Fibroblast of skin of right quadriceps (primary cell): ENCODE data around the gene HMGXB4.

Experiments used
- DNase-seq: peaks from one replicate; pipeline ENCODE4 v3.0.0-alpha.2; 2013

HMGXB4 gene

DNA sequence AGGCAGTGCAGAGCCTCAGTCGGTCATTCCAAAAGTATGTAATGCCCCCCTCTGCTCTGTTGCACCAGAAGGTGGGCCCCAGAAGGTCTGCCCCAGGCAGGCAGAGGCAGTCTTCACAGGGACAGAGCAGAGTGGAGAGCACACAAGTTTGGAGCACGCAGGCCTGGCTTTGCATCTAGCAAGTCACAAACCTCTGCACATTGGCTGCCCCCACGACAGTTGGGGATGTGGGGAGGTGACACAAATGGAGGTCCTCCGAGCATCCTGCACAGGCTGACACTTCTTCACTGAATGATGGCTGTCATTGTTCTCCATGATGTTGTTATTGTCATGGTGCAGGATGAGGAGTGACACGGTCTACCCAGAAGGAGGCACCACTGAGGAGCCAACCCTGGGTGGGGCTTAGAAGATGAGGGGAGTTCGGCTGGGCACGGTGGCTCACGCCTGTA, 54.3 kb downstream of the HMGXB4 start:
- DNase-seq = no peak

DNA sequence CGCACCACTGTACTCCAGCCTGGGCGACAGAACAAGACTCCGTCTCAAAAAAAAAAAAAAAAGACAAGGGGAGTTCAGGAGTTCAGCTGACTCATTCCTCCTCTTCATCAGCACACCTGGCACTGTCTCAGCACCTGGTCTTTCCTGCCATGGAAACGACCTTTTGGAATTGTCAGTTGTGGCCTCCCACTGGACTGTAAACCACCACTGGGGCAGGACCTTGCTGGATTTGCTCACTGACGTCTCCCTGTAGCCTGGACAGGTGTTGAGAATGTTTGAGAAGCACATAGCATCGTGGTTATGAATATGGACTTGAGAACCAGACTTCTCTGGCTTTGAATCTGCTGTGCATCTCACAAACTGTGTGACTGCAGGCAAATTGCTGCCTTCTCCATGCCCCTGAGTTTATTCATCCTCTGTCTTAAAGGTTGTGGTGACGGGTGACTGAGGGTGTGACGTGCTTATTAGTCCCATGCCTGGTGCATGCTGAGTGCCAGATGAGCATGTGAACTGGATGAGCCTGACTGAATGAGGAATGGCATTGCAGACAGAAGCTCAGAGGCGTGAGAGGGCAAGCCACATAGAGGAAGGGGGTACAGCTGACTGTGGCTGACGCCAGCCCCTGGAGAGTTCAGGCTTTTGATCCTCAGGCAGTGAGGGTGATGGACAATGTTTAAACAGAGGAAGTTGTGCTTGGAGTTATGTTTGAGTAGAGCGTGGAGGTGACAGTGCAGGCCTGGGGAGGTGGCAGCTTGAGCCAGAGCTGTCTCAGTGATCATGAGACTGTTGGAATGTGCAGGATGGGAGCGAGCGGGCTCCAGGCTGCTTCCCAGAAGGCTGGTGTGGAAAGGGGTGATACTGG, 55.1 kb downstream of the HMGXB4 start:
- peak; percentile 65 for DNase-seq

DNA sequence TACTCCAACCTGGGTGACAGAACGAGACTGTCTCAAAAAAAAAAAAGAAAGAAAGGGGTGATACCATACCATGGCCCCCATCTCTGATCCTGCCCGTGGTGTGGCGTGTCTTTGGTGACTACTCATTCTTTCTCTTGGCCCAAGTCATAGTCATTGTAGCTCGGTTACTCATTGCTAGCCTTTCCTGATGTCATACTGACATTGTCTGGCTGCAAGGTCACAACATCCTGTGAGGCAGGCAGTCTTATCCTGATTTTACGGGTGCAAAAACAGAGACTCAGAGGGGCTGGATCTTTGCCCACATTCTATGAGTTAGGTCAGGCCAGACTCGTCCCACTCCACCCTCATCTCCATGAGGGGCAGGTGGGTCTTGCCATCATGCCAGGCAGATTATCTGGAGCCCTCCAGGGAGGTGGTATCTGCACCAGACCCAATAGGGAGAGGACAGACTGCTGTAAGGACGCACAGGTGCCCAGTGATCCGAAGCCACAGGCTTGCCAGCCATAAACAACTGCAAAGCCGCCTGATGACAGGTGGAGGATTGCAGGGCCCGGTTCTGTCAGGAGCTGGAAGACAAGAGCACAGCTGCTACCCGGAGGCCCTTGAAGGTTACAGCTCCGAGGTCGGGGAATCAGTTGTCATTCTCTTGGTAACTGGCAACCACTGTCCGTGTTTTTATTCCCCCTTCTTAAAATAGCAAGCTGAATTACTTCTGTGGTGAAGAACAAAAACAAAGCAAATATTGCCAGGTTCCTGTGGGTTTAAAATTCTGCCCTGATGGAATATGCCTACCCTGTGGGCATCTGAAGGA, 56.2 kb downstream of the HMGXB4 start:
- peak; percentile 83 for DNase-seq

DNA sequence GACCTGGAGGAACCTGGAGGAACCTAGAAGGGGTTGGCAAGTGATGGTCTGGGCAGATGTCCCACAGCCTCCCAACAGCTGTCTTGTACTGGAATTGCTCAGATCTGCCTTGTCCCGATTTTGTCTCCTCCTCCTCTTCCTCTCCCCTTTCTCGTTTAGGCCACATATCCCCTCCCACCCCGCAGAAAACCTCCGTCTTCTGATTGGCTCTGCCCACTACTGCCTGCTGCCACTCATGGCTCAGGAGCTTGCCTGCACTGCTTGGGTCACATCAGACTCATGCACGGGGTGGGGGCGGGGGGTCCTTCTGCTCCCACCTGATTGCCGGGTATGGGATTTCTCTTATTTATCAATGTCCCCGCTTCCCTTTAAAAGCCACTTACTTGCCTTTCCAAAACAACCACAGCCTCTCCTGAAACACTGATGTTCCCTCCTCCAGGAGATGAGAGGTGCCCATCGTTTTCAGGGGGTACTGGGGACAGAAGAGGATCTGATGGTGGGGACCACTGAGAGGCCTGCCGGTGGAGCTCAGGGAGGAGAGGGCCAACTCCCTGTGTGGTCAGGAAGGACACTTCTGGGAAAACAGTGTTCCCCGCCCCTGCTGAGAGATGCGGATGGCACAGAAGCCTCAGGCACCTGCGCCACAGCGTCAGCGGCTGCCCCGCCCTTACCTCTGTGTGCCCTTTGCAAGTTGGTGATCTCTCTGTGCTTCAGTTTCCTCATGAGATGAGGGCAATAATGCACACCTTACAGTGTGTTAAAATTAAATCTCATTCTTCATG, 57.1 kb downstream of the HMGXB4 start:
- no peak for DNase-seq

DNA sequence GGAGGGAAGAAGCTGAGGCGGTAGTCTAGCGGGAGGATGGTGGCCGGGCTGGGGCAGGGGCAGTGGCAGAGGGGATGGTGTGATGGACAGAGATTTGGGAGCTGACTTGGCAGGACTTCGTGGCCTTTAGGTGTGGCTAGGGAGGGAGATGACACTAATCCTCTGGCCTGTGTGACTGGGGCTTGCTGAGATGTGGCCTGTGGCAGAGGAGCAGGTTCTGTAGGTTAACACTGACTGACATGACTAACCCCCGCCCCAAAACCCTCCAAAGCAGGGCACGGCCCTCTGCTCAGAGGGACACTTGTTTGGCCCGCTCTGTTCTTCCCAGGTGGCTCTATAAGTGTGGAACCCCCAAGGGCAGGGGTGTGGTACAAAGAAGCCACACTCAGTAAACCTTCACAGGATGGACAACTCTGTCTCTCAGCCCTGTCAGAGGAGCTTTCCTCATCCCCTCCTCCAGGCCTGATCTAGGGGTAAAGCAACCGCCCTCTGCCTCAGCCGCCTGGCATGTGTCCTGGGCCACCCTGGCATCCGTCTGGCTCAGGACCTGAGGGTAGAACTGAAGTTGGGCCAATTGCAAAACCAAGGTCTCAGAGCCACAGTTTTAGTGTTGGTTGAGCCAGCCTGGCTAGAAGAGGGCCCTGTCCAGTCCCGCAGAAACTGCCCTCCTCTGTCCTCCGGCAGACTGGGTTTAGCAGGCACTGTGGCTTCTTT, 58.0 kb downstream of the HMGXB4 start:
- no peak for DNase-seq

DNA sequence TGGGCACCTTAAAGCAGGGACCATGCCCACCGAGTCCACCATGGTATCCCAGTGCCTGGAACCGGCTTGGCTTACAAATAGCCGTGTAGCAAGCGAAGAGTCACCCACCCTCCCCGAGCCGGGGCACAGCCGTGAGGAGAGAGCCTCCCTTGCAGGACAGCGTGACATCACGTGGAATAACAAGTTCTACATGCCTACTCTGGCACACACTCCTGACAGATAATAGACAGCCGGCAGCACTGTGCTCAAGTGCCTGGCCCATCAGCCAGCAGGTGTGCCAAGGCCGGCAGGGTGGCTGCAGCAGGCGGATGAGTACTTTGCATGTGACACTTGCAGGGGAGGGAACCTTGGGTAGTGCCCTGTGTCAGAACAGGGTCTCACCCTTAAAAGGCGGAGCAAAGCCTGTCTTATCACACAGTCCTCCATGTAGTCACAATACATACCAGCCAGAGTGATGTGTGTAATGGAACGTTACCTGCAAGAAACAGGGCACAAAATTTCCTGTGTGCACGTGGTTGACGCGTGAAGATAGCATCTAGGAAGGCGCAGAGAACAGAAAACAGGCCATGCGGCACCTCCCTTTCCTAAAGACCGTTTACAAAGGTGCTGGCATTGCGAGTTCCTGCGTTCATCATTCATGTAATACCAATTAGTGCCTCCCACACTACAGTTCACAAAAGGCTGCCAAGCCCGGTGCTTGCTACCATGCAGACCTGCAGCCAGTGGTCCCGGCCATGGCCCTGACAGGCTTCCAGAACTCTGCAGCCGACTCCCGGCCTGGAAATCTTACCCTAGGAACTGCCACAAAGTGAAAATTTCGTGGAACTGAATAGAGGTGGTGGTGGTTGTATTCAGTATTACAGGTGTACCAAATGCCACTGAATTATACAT, 58.8 kb downstream of the HMGXB4 start:
- DNase-seq = no peak

DNA sequence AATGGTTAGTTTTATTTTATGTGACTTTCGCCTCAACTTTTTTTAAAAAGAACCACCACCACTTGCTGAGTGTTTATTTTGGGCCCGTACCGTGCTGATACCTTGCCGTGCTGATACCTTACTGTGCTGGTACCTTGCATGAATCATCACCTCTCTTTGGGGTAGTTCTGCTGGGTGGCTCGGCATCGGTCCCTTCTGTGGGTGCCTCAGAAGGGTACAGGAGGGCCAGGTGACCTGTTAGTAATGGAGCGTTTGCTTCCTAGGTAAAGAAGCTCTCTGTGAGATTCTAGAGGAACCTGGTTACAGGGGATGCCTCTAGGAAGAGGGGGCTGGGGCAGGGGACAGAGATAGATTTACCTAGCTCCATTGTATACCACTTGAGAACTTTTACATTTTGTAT, 59.5 kb downstream of the HMGXB4 start:
- DNase-seq = no peak

DNA sequence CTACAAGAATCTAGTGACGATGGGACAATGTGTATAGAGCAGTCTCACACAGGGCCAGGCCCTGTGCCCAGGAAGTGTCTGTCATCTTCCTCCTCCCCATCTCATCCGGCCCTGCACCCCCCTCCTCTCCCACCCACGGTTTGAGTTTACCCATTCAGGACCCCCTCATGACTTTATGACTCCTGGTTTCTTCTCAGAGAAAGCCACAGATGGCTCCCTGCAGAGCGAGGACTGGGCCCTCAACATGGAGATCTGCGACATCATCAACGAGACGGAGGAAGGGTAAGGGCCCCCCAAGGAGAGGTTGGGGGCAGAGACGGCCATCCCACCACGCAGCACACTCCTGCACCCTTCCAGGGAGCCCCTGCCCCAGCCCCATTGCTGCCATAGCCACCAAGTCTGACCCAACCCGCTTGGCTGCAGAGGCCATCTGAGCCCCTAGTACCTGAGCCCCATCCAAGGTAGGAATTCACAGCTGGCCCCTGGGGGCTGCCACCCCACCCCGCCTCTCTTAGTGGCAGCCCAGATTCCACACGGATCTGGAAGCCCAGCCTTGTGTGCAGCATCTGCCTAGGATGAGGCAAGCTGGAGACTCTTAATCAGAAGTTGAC, 60.5 kb downstream of the HMGXB4 start:
- DNase-seq = no peak

DNA sequence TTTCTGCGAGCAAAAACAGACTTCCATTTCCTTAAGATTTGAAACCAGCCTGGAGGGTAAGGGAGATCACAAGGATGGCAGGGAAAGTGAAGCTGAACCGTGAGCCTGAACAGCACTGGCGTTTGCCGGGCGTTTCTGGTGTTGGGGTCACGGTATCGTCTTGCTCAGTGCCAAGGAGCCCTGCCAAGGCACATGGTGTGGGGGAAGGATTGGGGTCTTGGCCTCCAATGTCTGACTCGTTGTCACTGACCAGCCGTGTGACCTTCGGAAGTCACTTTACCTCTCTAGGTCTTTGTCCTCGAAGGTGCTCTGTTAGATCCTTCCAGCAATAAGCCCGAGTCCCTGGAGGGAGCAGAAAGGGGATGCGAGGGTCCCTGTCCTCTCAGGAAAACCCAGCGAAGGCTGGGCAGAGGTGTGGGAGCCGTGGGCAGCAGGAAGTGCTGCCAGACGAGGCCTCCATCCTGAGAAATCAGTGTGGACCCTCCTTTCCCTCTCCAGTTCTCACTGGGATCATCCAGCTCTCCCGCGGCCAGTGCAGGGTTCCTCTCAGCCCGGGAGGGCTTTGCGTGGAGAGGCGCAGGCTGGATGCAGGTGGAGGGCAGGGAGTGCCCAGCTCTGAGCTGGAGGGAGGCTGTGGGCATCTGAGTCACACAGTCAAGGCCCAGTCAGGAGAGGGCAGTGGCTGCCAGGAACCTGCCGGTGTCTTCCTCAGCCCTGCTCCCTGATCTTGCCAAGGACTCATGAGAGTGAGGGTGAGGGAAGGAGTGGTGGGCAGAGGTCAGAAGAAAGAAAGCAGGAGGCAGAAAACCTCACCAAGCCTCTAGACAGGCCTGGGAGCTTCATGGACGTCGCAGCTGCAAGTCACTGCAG, 61.3 kb downstream of the HMGXB4 start:
- DNase-seq = no peak

DNA sequence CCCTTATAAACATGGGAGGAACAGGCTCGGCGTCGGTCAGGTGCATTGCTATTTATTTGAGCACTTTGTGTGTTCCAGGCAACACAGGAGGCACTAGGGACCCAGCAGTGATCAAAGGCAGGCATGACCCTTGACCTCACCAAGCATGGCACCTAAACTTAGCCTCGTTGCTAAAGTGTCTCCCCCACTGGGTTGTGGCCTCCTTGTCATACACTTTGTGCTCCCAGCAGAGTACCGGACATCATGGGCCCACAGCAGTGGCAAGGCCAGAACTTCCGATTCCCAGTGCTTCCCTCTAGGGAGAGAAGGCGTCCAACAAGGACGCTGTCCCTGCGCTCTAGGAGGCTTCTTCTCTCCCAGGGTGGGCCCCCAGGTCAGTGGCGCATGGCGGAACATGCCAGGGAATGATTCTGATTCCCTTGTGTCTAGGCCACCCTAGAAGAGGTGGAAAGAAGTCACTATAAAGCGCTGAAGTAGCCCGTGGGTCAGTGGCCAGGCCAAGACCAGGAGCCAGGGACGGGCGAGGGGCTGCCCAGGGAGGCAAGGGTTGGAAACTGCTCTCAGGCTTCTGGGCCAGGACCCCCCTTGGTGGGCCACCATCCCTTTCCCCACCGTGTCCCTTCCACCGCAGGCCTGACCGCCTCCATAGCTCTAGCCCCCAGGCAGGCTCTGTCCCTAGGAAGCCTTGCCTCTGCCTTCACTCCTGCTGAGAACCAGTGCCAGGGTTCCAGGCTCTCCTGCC, 62.1 kb downstream of the HMGXB4 start:
- no peak for DNase-seq

DNA sequence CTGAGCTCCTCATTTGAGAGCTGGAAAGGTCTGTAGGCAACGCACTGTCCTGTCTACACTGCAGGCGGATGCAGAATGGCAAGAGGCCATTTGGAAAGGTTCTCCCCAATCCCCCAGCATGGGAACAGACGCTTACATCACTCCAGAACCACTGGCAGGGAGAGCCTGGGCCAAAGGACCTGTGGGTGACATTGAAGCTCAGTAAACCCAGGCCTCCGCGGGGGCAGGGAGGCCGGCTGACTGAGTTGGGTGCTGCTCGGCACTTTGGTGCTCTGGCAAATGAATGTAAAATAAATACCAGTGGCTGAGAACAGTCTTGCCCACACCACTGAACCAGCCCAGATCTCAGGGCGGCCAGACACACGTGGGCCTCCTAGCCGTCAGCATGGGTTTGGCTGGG, 64.8 kb downstream of the HMGXB4 start:
- no peak for DNase-seq

DNA sequence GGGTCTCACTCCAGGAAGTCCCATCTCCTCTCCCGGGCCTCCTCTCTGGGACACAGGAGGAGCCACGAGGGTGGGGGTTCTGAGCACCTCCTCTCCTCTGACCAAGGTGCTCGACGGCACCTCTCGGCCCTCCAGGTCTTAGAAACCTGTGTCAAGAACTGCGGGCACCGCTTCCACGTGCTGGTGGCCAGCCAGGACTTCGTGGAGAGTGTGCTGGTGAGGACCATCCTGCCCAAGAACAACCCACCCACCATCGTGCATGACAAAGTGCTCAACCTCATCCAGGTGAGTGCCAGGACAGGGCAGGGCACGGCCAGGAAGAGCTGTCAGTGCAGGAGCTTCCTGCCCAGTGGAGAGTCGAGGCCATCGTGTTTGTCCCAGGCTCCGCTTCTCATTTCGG, 65.6 kb downstream of the HMGXB4 start:
- DNase-seq = no peak

DNA sequence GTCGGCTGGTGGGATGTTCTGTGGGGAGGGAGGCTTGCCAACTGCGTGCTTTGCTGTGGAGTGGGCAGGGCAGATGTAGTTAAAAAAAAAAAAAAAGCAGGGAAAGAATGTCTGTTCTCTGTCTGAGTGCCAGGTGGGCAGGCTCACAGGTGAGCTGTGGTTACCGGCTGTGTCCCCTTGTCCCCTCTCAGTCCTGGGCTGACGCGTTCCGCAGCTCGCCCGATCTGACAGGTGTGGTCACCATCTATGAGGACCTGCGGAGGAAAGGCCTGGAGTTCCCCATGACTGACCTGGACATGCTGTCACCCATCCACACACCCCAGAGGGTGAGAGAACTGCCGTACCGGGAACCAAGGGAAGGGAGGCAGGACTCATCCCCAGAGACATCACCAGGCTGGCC, 66.0 kb downstream of the HMGXB4 start:
- DNase-seq = no peak

DNA sequence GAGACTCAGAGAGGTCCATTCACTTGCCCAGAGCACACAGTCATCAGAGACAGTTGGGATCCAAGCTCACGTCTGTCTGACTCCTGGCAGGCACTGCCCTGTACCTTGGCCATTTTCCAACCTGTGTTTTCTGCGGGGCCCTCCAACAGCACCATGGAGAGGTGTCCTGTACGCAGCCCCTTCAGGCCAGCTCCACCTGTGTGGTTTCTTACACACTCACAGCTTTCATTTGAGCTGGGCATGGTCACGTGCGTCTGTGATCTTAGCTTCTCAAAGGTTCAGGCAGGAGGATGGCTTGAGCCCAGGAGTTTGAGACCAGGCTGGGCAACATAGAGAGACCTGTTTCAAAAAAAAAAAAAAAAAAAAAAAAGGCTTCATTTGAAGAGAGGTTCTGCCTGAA, 66.8 kb downstream of the HMGXB4 start:
- DNase-seq = no peak

DNA sequence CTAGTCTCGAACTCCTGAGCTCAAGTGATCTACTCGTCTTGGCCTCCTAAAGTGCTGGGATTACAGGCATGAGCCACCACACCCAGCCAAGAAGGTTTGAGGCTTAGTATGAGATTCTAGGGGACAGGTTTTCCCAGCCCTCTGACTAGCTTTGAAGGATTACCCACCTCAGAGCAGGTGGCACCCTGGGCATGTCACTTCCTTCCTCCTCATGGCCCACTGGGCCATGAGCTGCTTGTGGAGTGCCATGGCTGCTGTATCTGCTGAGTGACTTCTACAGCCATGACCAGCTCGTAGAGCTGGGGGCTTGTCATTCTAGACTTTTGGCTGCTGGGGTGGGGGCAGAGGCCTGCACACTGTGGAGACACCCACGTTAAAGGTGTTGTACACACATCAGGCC, 67.5 kb downstream of the HMGXB4 start:
- DNase-seq = no peak

DNA sequence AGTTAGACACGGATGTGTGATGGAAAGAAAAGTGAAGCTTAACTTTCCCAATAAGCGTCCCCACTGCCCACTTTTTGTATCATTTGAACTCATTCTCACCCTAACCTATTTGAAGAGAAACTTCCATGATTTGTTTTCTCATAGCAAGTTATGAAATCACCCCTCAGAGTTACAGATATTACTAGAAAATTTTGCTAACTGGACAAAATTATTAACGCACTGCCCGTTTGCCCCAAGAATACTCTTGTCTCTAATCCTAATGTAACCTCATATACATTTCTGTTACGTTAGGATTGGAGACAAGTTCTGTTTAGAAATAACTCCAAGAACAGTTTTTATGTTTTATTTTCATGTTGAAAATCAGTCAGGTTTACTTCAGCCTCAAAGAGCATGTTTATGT, 67.9 kb downstream of the HMGXB4 start:
- DNase-seq = no peak

DNA sequence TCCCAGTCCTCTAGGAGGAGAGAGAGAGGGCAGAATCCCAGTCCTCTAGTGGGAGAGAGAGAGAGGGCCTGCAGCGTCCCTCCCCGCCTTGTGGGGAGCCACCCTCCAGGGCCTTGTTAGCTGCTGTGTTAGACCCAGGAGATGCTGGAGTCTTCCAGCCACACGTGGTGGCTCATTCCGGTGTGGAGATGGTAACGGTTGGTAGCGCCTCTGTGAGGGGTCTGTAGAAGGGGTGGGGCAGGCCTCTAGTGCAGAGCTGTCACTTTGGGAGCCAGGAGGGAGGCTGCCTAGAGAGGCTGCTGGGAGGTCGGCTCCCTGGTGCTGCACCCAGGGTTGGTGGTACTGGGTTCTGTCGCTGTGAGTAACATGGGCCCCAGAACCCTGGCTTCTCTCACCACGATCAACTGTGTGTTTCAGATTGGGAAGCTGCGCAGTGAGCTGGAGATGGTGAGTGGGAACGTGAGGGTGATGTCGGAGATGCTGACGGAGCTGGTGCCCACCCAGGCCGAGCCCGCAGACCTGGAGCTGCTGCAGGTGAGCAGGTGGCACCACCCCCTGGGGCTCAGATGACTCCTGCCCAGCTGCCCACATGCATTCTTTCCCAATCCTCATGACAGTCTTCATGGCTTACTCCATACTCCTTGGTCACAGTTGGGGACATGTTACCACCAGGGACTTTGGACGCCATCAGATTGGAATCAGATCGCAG, 69.7 kb downstream of the HMGXB4 start:
- DNase-seq = no peak

DNA sequence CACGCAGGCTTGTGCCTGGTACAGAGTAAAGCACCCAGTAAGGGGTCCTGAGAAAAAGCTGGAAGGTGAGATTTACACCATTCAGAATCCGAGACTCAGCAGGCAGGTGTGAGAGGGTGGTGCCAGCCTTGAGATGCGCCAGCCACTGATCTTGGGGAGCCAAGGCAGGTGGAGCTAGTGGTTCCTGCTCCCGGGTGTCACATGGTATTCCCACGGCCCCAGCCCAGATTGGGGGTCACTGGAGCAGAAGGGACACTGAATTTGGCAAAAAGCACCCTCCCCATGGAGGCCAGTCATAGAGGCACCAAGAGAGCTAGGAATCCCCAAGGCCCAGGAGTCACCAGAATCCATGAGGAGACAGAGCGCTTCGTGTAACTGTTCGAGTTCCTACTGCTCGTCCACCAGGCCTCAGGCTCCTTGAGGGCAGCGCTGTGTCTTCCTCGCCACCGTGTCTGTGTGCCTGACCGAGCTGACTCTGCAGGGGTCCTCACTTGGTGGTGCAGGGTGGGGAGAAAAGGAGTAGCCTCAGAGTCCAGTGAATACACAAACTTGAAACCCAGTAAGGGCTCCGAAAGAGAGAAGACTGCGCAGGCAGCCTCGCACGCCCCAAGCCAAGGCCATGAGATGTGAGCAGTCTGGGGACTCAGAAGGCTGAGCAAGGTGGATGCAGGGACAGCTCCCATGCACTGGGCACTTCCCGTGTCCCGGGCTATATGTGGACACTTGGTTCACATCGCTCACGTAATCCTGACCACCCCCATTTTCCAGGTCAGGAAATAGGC, 70.6 kb downstream of the HMGXB4 start:
- DNase-seq = no peak
